GM12872 (cell line): ENCODE measurements around the gene AIG1.

Source experiments
- CTCF ChIP-seq: IDR thresholded peaks from 3 replicates; pipeline ENCODE4 v1.5.1; 2011; ENCODE audit warnings: low read depth, mild to moderate bottlenecking, low read length, moderate library complexity; ENCODE audit not compliant: insufficient read depth

AIG1 gene

GRCh38 chr6:143299253-143300166 is 238.8 kb downstream of the AIG1 start:
- peak; percentile 24; the same call in 1 of the 3 replicates for TF ChIP-seq CTCF

GRCh38 chr6:143301188-143301587 is 240.5 kb downstream of the AIG1 start:
- TF ChIP-seq CTCF, result no peak

GRCh38 chr6:143313163-143313562 is 252.5 kb downstream of the AIG1 start:
- TF ChIP-seq CTCF, result no peak

GRCh38 chr6:143321491-143322086 is 260.9 kb downstream of the AIG1 start:
- no peak for TF ChIP-seq CTCF

- no peak for TF ChIP-seq CTCF
Measured at GRCh38 chr6:143322386-143322785, 261.7 kb downstream of the AIG1 start.

GRCh38 chr6:143323729-143324470 is 263.2 kb downstream of the AIG1 start:
- no peak for TF ChIP-seq CTCF
